Embryonic facial prominence (tissue), 1 donor: ENCODE data around the gene MROH8.

Source experiments
- DNase-seq: peaks from one replicate; pipeline ENCODE4 v3.0.0-alpha.2; 2016; ENCODE audit errors: extremely low spot score

Gene MROH8

DNA sequence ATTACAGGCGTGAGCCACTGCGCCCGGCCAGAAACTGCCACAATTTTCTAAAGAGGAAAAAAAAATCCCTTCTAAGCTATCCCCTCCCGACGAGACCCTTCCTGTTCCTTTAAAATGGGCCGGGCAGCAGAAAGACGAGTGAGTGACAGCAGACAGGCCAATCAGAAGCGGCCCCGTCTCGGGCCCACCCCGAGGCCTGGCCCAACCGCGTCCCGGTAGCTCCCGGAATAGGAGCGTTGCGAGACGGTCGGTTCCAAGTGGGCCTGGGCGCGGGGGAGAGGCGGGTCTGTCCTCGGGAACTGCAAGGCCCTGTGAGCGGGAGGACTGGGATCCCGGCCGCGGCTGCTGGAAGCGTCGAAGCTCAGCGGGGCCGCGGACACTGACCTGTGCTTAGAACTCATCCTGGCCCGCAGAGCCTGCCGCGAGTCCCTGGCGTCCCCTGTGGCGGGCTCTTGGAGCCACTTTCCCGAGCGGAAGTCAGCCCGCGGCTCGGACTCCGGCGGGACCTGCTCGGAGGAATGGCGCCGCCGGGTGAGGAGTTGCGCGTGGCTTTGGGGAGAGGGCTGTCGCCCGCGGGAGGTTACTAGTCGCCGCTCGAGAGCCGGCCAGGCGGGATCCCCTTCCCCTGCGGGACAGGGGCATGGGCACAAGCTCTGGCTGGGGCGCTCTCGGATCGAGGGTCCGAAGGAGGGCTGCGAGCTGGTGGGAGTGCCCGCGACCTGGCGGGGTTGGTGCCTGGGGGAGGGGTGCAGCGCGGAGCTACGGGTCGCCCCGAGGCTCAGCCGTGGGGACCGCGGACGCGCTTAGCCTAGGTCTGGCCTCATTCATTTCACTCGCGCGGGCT, at the start of gene MROH8, which contains the start of gene RPN2:
Gene MROH8 (minus strand): TSS at position 710 of the 844 bp plus-strand sequence.
Gene RPN2 (plus strand): TSS at position 492 of the 844 bp plus-strand sequence. CDS start 27 bp downstream, at position 519.
- DNase-seq: peak; percentile 94

DNA sequence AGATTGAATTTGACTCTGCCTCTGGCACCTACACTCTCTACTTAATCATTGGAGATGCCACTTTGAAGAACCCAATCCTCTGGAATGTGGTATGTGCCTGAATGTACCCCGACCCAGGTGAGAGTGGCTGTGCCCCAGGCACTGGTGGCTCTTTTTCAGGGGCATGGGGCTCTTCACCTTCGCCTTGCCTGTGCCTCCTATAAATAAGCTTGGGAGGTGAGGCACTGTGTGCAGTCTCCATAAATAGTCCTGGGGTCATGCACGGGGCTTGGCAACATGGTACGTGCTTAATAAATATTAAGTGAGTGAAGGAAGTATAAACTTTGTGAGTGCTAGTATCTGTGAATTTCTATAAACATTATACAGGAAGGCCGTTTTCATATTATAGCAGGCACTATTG, 49.3 kb upstream of the MROH8 start:
- no peak for DNase-seq

DNA sequence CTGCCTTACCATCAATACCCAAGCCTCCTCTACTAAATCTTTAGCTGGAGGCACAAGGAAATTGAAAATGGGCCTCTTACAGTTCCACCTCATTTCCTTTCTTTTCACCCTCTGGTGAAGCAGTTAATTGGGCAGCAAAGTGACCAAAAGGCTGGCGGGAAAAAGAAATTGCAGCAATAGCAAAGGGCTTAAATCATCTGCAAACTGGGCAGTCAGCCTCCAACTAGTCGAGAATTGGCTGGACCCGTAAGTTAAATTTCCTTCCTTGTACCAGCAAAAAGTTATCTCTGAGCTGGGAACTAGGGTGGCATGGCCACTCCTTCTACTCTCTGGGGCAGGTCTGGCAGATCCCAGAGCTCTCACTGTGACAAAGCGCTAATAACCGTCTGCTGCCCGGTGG, 48.7 kb upstream of the MROH8 start:
- DNase-seq: no peak

- DNase-seq: no peak
Observed at GRCh38 chr20:37226889-37227288, 47.5 kb upstream of the MROH8 start.

- DNase-seq: no peak
Observed at GRCh38 chr20:37225146-37225545, 45.8 kb upstream of the MROH8 start.

DNA sequence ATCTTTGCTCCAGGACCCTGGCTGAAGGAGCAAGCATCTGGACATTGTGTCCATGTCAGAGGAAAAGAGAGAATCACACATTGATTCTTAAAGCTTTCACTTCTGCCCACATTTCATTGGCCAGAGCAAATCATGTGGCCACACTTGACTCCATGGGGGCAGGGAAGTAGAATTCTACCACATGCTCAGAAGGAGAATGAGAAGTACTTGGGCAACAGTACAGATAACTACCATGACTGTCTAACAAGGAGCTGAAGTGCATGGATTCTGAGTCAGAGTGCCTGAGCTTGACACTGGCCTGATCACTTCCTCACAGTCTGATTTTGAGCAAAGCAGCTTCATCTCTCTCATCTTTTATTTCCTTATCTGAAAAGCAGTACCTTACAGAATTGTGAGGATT, 43.7 kb upstream of the MROH8 start:
- no peak for DNase-seq

GRCh38 chr20:37222086-37222485, 42.7 kb upstream of the MROH8 start:
- no peak for DNase-seq

DNA sequence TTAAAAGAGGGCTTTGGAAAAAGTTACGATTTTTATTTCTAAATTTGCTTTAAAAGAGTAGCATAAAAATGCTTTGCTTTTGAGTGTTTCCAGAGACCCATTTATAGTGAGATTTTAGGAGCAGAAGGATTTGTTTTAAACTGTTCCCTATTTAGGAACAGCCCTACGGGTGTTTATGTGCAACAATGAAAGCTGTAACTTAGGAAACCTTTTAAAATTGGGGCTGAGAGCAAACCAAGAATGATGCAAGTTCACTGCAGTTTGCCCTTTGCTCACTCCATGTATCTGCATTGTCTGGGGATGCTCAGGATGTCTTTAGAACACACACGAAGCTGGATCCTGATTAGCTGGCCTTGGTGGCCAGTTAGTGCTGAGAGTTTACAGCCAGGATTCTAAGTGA, 41.4 kb upstream of the MROH8 start:
- no peak for DNase-seq

DNA sequence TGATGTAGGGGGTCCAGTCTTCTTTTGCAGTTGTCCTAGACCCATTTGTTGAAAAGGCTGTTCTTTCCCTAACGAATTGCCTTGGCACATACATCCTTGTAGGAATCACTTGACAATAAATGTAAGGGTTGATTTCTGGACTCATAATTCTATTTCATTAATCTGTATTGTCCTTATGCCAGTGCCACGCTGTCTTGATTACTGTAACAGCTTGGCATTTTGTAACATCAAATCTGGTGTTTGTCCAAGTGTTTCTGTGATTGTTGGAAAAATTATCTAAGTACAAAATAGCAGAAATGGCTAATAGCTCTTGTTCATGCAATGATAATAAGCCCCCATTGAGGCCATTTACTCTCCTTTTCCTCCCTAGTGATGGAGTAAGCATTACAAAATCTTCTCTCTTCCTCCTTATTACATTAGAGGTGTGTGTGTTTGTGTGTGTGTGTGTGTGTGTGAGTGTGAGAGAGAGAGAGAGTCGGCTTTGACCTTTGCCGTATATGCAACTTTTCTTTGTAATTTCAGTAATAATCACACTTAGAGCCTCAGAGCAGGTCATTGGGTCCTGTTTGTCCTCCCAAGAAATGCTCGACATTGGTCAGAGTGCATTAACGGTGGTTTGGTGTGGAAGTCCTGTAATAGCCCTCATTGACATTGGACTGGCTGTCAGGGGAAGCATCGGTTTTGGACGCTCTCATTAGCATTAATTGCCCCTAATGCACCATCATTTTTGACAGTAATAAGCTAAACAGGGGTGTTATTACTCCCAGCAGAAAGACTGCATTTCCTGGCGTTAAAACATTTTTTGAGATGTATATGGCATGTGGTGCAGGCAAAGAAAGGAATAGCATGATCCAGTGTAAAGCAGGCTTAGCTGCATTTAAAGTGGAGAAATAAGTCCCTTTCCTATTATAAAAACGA, 40.7 kb upstream of the MROH8 start:
- no peak for DNase-seq

- DNase-seq: no peak
Observed at GRCh38 chr20:37218976-37219375, 39.6 kb upstream of the MROH8 start.

- no peak for DNase-seq
Observed at GRCh38 chr20:37218441-37218840, 39.1 kb upstream of the MROH8 start.

GRCh38 chr20:37209661-37210314, 30.4 kb upstream of the MROH8 start:
- no peak for DNase-seq

DNA sequence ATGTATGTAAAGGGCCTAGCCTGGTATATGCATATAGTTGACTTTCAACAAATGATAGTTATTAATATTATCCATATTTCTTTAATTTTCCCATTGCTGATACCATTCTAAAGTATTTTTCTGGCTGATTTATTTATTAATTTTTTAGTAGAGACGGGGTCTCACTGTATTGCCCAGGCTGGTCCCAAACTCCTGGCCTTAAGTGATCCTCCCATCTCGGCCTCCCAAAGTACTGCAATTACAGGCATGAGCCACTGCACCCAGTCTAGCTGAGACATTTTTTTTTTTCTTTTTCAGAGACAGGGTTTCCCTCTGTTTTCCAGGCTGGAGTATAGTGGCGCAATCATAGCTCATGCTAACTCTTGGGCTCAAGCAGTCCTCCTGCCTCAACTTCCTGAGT, 29.8 kb upstream of the MROH8 start:
- no peak for DNase-seq

DNA sequence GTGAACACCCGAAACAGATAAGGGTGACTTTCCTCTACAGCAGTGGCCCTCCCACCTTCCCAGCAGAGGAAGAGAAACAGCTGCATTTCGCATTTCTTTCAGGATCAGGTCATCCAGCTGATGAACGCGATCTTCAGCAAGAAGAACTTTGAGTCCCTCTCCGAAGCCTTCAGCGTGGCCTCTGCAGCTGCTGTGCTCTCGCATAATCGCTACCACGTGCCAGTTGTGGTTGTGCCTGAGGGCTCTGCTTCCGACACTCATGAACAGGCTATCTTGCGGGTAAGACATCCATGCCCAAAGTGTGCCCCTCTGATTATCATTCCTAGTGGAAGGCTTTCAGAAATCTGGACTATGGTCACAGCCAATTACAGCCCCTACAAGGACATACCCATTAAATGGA, 27.8 kb upstream of the MROH8 start:
- DNase-seq: no peak

DNA sequence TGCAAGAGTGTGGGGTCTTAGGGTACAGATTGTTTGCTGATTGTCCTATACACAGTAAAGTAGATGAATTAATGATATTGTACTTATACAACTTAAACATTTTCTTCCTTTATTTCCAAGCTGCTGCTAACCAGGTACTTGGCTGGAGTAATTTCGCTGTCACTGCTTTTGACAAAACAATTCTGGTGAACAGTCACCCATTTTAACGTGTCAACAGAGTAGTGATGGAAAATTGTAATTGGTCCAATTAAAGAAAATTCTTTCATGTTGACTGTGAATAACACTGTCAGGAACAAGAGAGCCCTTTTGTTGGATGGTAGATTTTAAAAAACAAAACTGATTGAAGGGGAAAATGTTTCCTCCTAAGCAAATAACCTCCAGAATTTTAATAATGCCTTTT, 26.4 kb upstream of the MROH8 start:
- DNase-seq: no peak

- DNase-seq: no peak
Observed at GRCh38 chr20:37205130-37205529, 25.8 kb upstream of the MROH8 start.

DNA sequence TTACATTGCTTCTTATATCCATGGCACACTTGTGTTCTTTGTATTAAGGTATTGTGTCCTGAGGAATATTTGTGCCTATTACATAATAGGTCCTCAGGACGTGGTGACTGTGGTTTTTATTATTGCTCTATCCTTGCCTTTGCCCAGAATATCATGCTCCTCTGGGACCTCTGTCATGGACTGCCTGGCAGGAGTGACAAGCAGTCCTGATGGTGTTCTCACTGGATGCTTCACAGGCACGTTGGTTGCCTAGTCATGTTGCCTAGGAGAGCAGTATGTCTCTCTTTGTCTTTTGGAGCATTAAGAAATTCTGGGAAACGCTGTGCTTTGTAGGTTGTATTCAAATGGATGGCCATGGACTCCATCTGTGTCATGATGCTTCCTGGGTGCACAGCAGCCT, 24.7 kb upstream of the MROH8 start:
- no peak for DNase-seq

GRCh38 chr20:37202267-37202943, 23.1 kb upstream of the MROH8 start:
- DNase-seq: peak; percentile 46

GRCh38 chr20:37201827-37202162, 22.4 kb upstream of the MROH8 start:
- DNase-seq: no peak

- DNase-seq: no peak
Observed at GRCh38 chr20:37200926-37201826, 21.8 kb upstream of the MROH8 start.

- DNase-seq: no peak
Observed at GRCh38 chr20:37200376-37200775, 21.0 kb upstream of the MROH8 start.
